ENCODE results near the gene PSD4.

The PSD4 gene

GRCh38 chr2:113252047-113252590 is 78.3 kb downstream of the PSD4 start:
- H3K27ac Mint-ChIP-seq = peak overlapping the region; percentile 80
- peaks cover 3% of the 10 kb centered on the region for H3K36me3 Mint-ChIP-seq
- peaks cover 75% of the 10 kb centered on the region for H3K4me1 Mint-ChIP-seq (ENCODE audit: low read depth)
- H3K27me3 Mint-ChIP-seq = no peaks in the 10 kb centered on the region
- H3K9me3 Mint-ChIP-seq (ENCODE audit: low read depth) = no peaks in the 10 kb centered on the region
- no peak overlapping the region for H3K4me3 Mint-ChIP-seq

- Mint-ChIP-seq H3K36me3 (peaks cover 3% of the 10 kb centered on the region), H3K27ac (peak overlapping the region; percentile 83), H3K4me3 (peak overlapping the region; percentile 30), H3K4me1 (ENCODE audit: low read depth) (peaks cover 88% of the 10 kb centered on the region), H3K9me3 (ENCODE audit: low read depth) (no peaks in the 10 kb centered on the region), H3K27me3 (no peaks in the 10 kb centered on the region)
These were observed 79.7 kb downstream of the PSD4 start for GRCh38 chr2:113253453-113253852.

- Mint-ChIP-seq H3K4me1 (ENCODE audit: low read depth) (peaks cover 84% of the 10 kb centered on the region), H3K4me3 (peak overlapping the region; percentile 44), H3K27me3 (no peaks in the 10 kb centered on the region), H3K9me3 (ENCODE audit: low read depth) (no peaks in the 10 kb centered on the region), H3K36me3 (peaks cover 3% of the 10 kb centered on the region), H3K27ac (peak overlapping the region; percentile 70)
These were observed 81.6 kb downstream of the PSD4 start for GRCh38 chr2:113255140-113256070.

GRCh38 chr2:113257516-113258264 is 83.9 kb downstream of the PSD4 start:
- H3K4me1 Mint-ChIP-seq (ENCODE audit: low read depth) = peaks cover 66% of the 10 kb centered on the region
- no peaks in the 10 kb centered on the region for H3K9me3 Mint-ChIP-seq (ENCODE audit: low read depth)
- H3K27me3 Mint-ChIP-seq = no peaks in the 10 kb centered on the region
- H3K4me3 Mint-ChIP-seq = no peak overlapping the region
- H3K27ac Mint-ChIP-seq = no peak overlapping the region
- H3K36me3 Mint-ChIP-seq = peaks cover 6% of the 10 kb centered on the region

- Mint-ChIP-seq H3K9me3 (ENCODE audit: low read depth) (no peaks in the 10 kb centered on the region), H3K27ac (no peak overlapping the region), H3K27me3 (no peaks in the 10 kb centered on the region), H3K36me3 (peaks cover 11% of the 10 kb centered on the region), H3K4me3 (no peak overlapping the region), H3K4me1 (ENCODE audit: low read depth) (peaks cover 57% of the 10 kb centered on the region)
These were observed 84.8 kb downstream of the PSD4 start for GRCh38 chr2:113258471-113259147.

Data from activated naive CD8-positive, alpha-beta T cell (primary cell).